B cell (primary cell): ENCODE data around the gene PAX1. TPM values are rescaled to one million over a fixed set of nuclear protein-coding genes. Genes with fewer than 3 reads are reported as not detected.

Source experiments
- ATAC-seq: fragments of 200-7000 bp; cut with Tn5 transposase; one replicate; pipeline ENCODE4 v1.10.0; 2021; ENCODE audit warnings: low read depth, mild to moderate bottlenecking, moderate number of reproducible peaks, moderate library complexity
- CTCF ChIA-PET: fragments of 350-600 bp; sonication (Branson Sonifier 250); formaldehyde crosslinking; loops from one replicate; lab custom pipeline; 2021; ENCODE audit warnings: antibody characterized with exemption, inconsistent platforms; lab: Charles Lee
- POLR2A ChIA-PET: fragments of 350-600 bp; sonication (Branson Sonifier 250); formaldehyde crosslinking; loops from one replicate; lab custom pipeline; 2021; ENCODE audit warnings: antibody characterized with exemption; lab: Charles Lee
- DNase-seq: peaks from one replicate; pipeline ENCODE4 v3.0.0; 2013
- H2AFZ ChIP-seq: 2 replicates; pipeline ENCODE4 v1.6.1; 2012; ENCODE audit warnings: mild to moderate bottlenecking, low read depth, low read length; ENCODE audit not compliant: insufficient read depth, poor library complexity, severe bottlenecking
- H3K27ac ChIP-seq, 2 donors: 1 replicate in 1 of 2; 2 replicates in 1 of 2; pipeline ENCODE4 v1.5.1; 2012 to 2013; ENCODE audit warnings: low read length in 2 of 2, mild to moderate bottlenecking in 2 of 2, moderate library complexity in 1 of 2
- H3K27me3 ChIP-seq, 4 experiments: fragments of 200-600 bp in 1 of 4; sonication (generic) in 1 of 4; replicated peaks in 1 of 4; 1 replicate in 2 of 4; 2 replicates in 2 of 4; pipeline versions ENCODE4 v1.6.1 to v1.7.0; 2013 to 2016; ENCODE audit warnings: low read length in 3 of 4, mild to moderate bottlenecking in 2 of 4, mixed read lengths in 1 of 4, moderate library complexity in 1 of 4; ENCODE audit not compliant: insufficient read depth in 4 of 4, control insufficient read depth in 3 of 4; ENCODE audit errors: control extremely low read depth in 1 of 4
- H3K36me3 ChIP-seq, 2 experiments: replicated peaks in 1 of 2; 1 replicate in 1 of 2; 2 replicates in 1 of 2; pipeline versions ENCODE4 v1.6.1 to v1.7.1; 2013; ENCODE audit warnings: low read length in 1 of 2; ENCODE audit not compliant: insufficient read depth in 2 of 2, control insufficient read depth in 1 of 2; ENCODE audit errors: control extremely low read depth in 1 of 2, extremely low read depth in 1 of 2
- H3K4me1 ChIP-seq, 2 donors: fragments of 200-600 bp in 1 of 2; sonication (generic) in 1 of 2; 1 replicate in 1 of 2; 2 replicates in 1 of 2; pipeline versions ENCODE4 v1.5.1 to v1.6.1; 2013 to 2017; ENCODE audit warnings: low read length in 2 of 2; ENCODE audit not compliant: control insufficient read depth in 2 of 2, insufficient read depth in 2 of 2
- H3K4me2 ChIP-seq: replicated peaks from 2 replicates; pipeline ENCODE3; 2012; ENCODE audit warnings: mild to moderate bottlenecking, low read depth, low read length; ENCODE audit not compliant: poor library complexity, severe bottlenecking
- H3K4me3 ChIP-seq, 5 experiments: fragments of 200-600 bp in 1 of 5; sonication (generic) in 1 of 5; 1 replicate in 3 of 5; 2 replicates in 2 of 5; pipeline versions ENCODE4 v1.5.1 to v1.7.0; 2011 to 2016; ENCODE audit warnings: low read length in 4 of 5, mild to moderate bottlenecking in 4 of 5, low read depth in 2 of 5, control low read depth in 1 of 5, moderate library complexity in 1 of 5; ENCODE audit not compliant: insufficient read depth in 1 of 5; ENCODE audit errors: control extremely low read depth in 1 of 5, extremely low read depth in 1 of 5
- H3K79me2 ChIP-seq: fragments of 200-600 bp; sonication (generic); one replicate; pipeline ENCODE4 v1.6.0; 2016; ENCODE audit warnings: low read length; ENCODE audit not compliant: control insufficient read depth, insufficient read depth
- H3K9ac ChIP-seq: fragments of 200-600 bp; sonication (generic); 2 replicates; pipeline ENCODE4 v1.6.1; 2017; ENCODE audit warnings: mild to moderate bottlenecking, low read length, moderate library complexity
- H3K9me3 ChIP-seq, 3 donors: one replicate each; pipeline versions ENCODE4 v1.6.1 to v1.7.1; 2013; ENCODE audit warnings: low read length in 2 of 3; ENCODE audit not compliant: control insufficient read depth in 2 of 3, insufficient read depth in 1 of 3; ENCODE audit errors: control extremely low read depth in 1 of 3
- H4K20me1 ChIP-seq: 2 replicates; pipeline ENCODE4 v1.6.0; 2012; ENCODE audit warnings: mild to moderate bottlenecking, low read length; ENCODE audit not compliant: insufficient read depth, control insufficient read depth, poor library complexity, severe bottlenecking
- H3K27ac Mint-ChIP-seq: one replicate; pipeline ENCODE4 v1.8.0; 2021; ENCODE audit warnings: mixed read lengths
- H3K27me3 Mint-ChIP-seq: one replicate; pipeline ENCODE4 v1.8.0; 2021; ENCODE audit warnings: mixed read lengths
- H3K4me1 Mint-ChIP-seq: one replicate; pipeline ENCODE4 v1.8.0; 2021; ENCODE audit warnings: mixed read lengths
- H3K4me3 Mint-ChIP-seq: one replicate; pipeline ENCODE4 v1.8.0; 2021; ENCODE audit warnings: mixed read lengths
- H3K9me3 Mint-ChIP-seq: one replicate; pipeline ENCODE4 v1.8.0; 2022; ENCODE audit warnings: mixed read lengths; ENCODE audit not compliant: insufficient read depth
- EZH2 ChIP-seq: IDR thresholded peaks from 2 replicates; pipeline ENCODE4 v1.6.1; 2012; ENCODE audit warnings: borderline replicate concordance, low read depth, mild to moderate bottlenecking, moderate library complexity, low read length; ENCODE audit not compliant: insufficient read depth, poor library complexity, severe bottlenecking
- WGBS: methylation state at CpG from one replicate; pipeline ENCODE4 v1.1.5; 2013; ENCODE audit warnings: missing lambda C conversion rate; ENCODE audit not compliant: insufficient coverage; 5-methylcytosine and 5-hydroxymethylcytosine counted together
- intact Hi-C: fragments of 100-400 bp; cut with micrococcal nuclease; formaldehyde crosslinking; loops from one replicate; pipeline ENCODE4 v1.10.0; 2022
- polyA plus RNA-seq: library from polyadenylated mRNA; depleted of rRNA; stranded (reverse); fragments of >200 nt; gene quantifications from 2 replicates; pipeline ENCODE4 v1.2.3, GENCODE V29; 2012
- total RNA-seq, 2 donors: library from RNA; stranded (reverse); fragments of 120-200 nt in 1 of 2; gene quantifications; 1 replicate in 1 of 2; 2 replicates in 1 of 2; pipeline versions ENCODE4 v1.2.3 to v1.2.4, GENCODE V29; 2013 to 2022
- TF ChIP-seq, protein P1 (sequence below): fragments of 200-600 bp; IDR thresholded peaks from one replicate; pipeline ENCODE4 v1.8.0; 2022; ENCODE audit warnings: antibody characterized with exemption, mild to moderate bottlenecking

Gene PAX1
- total and polyA plus RNA-seq, 2 donors (not counting 1 experiment from before 2014, with no cell fraction given) = not detected

DNA sequence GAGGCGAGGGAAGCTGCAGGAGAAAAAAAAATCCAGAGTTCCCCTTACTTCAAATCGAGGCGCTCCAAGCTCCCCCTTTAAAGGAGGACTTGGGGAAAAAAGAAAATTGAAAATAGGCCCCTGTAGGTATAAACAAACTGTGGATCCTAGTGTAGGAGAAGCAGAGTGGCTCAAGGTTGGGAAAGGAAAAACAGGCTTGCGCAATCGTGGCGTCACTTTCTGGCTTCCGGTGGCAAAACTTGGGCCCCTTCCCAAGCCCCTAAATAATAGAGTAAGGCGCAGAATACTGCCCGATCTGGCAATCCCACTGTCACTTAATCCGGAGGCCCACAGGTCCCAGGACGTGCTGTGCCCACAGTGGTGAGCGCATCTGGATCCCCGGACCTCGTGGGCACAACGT lies 8.0 kb downstream of the PAX1 start:
- Mint-ChIP-seq H3K27me3 (peaks cover 66% of the 10 kb centered on the region), H3K4me3 (no peak overlapping the region), H3K4me1 (no peaks in the 10 kb centered on the region), H3K27ac (no peak overlapping the region), H3K9me3 (no peaks in the 10 kb centered on the region)
- 10% methylated on average over 8 of the region's 15 CpGs for WGBS
- Histone ChIP-seq H3K79me2 (no peaks in the 10 kb centered on the region), H4K20me1 (no peaks in the 10 kb centered on the region), H3K9me3 (peaks cover 0 to 4% (median 0%) of the 10 kb centered on the region in 3 donors), H3K4me1 (no peaks in the 10 kb centered on the region), H3K4me3 (no peak overlapping the region), H3K36me3 (no peaks in the 10 kb centered on the region), H3K4me2 (no peak overlapping the region), H3K9ac (no peak overlapping the region), H2AFZ (no peak overlapping the region), H3K27me3 (peaks cover 0 to 56% (median 19%) of the 10 kb centered on the region in 4 experiments), H3K27ac (no peak overlapping the region)
- ATAC-seq (no peak), DNase-seq (no peak)
- TF ChIP-seq EZH2 = no peak
- TF ChIP-seq, protein P1, sequence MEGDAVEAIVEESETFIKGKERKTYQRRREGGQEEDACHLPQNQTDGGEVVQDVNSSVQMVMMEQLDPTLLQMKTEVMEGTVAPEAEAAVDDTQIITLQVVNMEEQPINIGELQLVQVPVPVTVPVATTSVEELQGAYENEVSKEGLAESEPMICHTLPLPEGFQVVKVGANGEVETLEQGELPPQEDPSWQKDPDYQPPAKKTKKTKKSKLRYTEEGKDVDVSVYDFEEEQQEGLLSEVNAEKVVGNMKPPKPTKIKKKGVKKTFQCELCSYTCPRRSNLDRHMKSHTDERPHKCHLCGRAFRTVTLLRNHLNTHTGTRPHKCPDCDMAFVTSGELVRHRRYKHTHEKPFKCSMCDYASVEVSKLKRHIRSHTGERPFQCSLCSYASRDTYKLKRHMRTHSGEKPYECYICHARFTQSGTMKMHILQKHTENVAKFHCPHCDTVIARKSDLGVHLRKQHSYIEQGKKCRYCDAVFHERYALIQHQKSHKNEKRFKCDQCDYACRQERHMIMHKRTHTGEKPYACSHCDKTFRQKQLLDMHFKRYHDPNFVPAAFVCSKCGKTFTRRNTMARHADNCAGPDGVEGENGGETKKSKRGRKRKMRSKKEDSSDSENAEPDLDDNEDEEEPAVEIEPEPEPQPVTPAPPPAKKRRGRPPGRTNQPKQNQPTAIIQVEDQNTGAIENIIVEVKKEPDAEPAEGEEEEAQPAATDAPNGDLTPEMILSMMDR = no peak
- POLR2A ChIA-PET = no interaction called here
- CTCF ChIA-PET = no interaction called here
- intact Hi-C loops = no loop called here

DNA sequence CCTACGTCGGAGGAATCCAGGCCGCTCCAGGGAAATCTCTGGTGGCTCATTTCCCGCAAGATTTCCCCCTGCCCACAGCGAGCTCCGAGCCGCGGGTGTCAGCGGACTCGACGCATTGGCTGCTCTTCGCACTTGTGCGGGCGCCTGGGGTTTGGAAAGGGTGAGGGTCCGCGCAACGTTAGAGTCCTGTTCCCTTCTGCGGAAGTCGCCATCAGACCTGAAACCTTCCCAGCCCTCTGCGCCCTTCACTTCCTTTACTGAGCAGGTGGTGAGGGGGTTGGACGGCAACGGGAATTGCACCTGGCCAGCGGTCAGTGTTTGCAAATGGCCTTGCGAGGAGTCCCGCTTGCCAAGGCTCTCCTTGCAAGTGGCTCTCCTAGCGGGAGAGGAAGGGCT lies 8.4 kb downstream of the PAX1 start:
- intact Hi-C loops = no loop called here
- TF ChIP-seq, protein P1 = no peak
- TF ChIP-seq EZH2 = no peak
- no peaks in the 10 kb centered on the region for H3K4me1 Mint-ChIP-seq
- no peaks in the 10 kb centered on the region for H3K9me3 Mint-ChIP-seq
- ChIA-PET CTCF (no interaction called here), POLR2A (no interaction called here)
- no peak overlapping the region for H3K4me3 ChIP-seq
- H3K27me3 ChIP-seq = peaks cover 0 to 54% (median 19%) of the 10 kb centered on the region in 4 experiments
- H3K9me3 ChIP-seq = peaks cover 0 to 4% (median 0%) of the 10 kb centered on the region in 3 donors
- no peaks in the 10 kb centered on the region for H3K36me3 ChIP-seq
- DNase-seq (no peak), ATAC-seq (no peak)
- no peak overlapping the region for H3K9ac ChIP-seq
- H3K79me2 ChIP-seq = no peaks in the 10 kb centered on the region
- H3K27ac Mint-ChIP-seq = no peak overlapping the region
- peaks cover 61% of the 10 kb centered on the region for H3K27me3 Mint-ChIP-seq
- 5% methylated on average over 19 of the region's 26 CpGs for WGBS
- H2AFZ ChIP-seq = no peak overlapping the region
- no peaks in the 10 kb centered on the region for H3K4me1 ChIP-seq
- H3K27ac ChIP-seq = no peak overlapping the region
- no peak overlapping the region for H3K4me2 ChIP-seq
- H3K4me3 Mint-ChIP-seq = no peak overlapping the region
- no peaks in the 10 kb centered on the region for H4K20me1 ChIP-seq
